Neural cell (in vitro differentiated cells): ENCODE data around the gene TOP1. TPM values are rescaled to one million over a fixed set of nuclear protein-coding genes. Genes with fewer than 3 reads are reported as not detected.

Experiments used
- H2AFZ ChIP-seq: fragments of 200-600, 300-800 bp; sonication (generic), shearing (Covaris generic); 2 replicates; pipeline ENCODE4 v1.6.0; 2014; ENCODE audit warnings: low read depth, mild to moderate bottlenecking, antibody characterized with exemption, low read length, moderate library complexity
- H3F3A ChIP-seq: fragments of 200-600 bp; shearing (Covaris generic); 2 replicates; pipeline ENCODE4 v1.6.1; 2016; ENCODE audit warnings: mild to moderate bottlenecking, moderate library complexity, mixed read lengths, antibody characterized with exemption, low read length; ENCODE audit not compliant: insufficient read depth, poor library complexity, severe bottlenecking
- H3K27ac ChIP-seq: fragments of 200-600, 300-800 bp; sonication (generic), shearing (Covaris generic); 2 replicates; pipeline ENCODE4 v1.5.1; 2014; ENCODE audit warnings: mild to moderate bottlenecking, low read length, moderate library complexity
- H3K27me3 ChIP-seq: fragments of 300-800, 200-600 bp; sonication (generic), shearing (Covaris generic); 2 replicates; pipeline ENCODE4 v1.6.0; 2014; ENCODE audit warnings: mild to moderate bottlenecking, low read depth, low read length, moderate library complexity; ENCODE audit not compliant: insufficient read depth
- H3K36me3 ChIP-seq: fragments of 300-800, 200-600 bp; sonication (generic), shearing (Covaris generic); 2 replicates; pipeline ENCODE4 v1.5.1; 2014; ENCODE audit warnings: mild to moderate bottlenecking, antibody characterized with exemption, low read length, moderate library complexity; ENCODE audit not compliant: insufficient read depth
- H3K4me2 ChIP-seq: fragments of 300-800, 200-600 bp; sonication (generic), shearing (Covaris generic); 2 replicates; pipeline ENCODE4 v1.6.0; 2014; ENCODE audit warnings: mild to moderate bottlenecking, low read length
- H3K4me3 ChIP-seq: fragments of 300-800, 200-600 bp; sonication (generic), shearing (Covaris generic); 2 replicates; pipeline ENCODE4 v1.5.1; 2014; ENCODE audit warnings: mild to moderate bottlenecking, low read length, moderate library complexity
- H3K79me2 ChIP-seq: fragments of 200-600 bp; shearing (Covaris generic); replicated peaks from 2 replicates; pipeline ENCODE4 v1.6.0; 2014; ENCODE audit warnings: mild to moderate bottlenecking, low read length, moderate library complexity; ENCODE audit not compliant: insufficient read depth
- H3K9ac ChIP-seq: fragments of 300-800, 200-600 bp; sonication (generic), shearing (Covaris generic); 2 replicates; pipeline ENCODE4 v1.6.1; 2016; ENCODE audit warnings: mild to moderate bottlenecking, low read length, mixed read lengths
- H3K9me2 ChIP-seq: fragments of 200-600 bp; shearing (Covaris generic); 2 replicates; pipeline ENCODE4 v1.6.1; 2016; ENCODE audit warnings: mild to moderate bottlenecking, low read length, mixed read lengths; ENCODE audit not compliant: insufficient read depth
- H3K9me3 ChIP-seq: fragments of 200-600, 300-800 bp; sonication (generic), shearing (Covaris generic); 2 replicates; pipeline ENCODE4 v1.6.1; 2016; ENCODE audit warnings: mild to moderate bottlenecking, mixed run types, low read length, moderate library complexity, mixed read lengths
- H4K20me1 ChIP-seq: fragments of 200-600 bp; shearing (Covaris generic); 2 replicates; pipeline ENCODE4 v1.6.1; 2016; ENCODE audit warnings: mild to moderate bottlenecking, mixed run types; ENCODE audit not compliant: insufficient read depth
- EP300 ChIP-seq: fragments of 450-650 bp; conservative IDR thresholded peaks from 2 replicates; pipeline ENCODE4 v1.6.1; 2014; ENCODE audit warnings: antibody characterized with exemption, mild to moderate bottlenecking, moderate library complexity; ENCODE audit not compliant: poor library complexity, severe bottlenecking
- EZH2 ChIP-seq: fragments of 200-600, 300-800 bp; shearing (Covaris generic), sonication (generic); IDR thresholded peaks from 2 replicates; pipeline ENCODE4 v1.6.1; 2014; ENCODE audit warnings: antibody characterized with exemption, low read length, borderline replicate concordance, mild to moderate bottlenecking; ENCODE audit not compliant: insufficient read depth, poor library complexity, severe bottlenecking
- MXI1 ChIP-seq: fragments of 450-650 bp; conservative IDR thresholded peaks from 2 replicates; pipeline ENCODE4 v1.6.1; 2014; ENCODE audit warnings: antibody characterized with exemption, mild to moderate bottlenecking; ENCODE audit not compliant: poor library complexity, severe bottlenecking
- POLR2AphosphoS5 ChIP-seq: IDR thresholded peaks from 2 replicates; pipeline ENCODE4 v1.6.1; 2012
- RAD21 ChIP-seq: fragments of 450-650 bp; conservative IDR thresholded peaks from 2 replicates; pipeline ENCODE4 v1.6.1; 2014; ENCODE audit warnings: antibody characterized with exemption, mild to moderate bottlenecking, moderate library complexity
- SMC3 ChIP-seq: fragments of 450-650 bp; conservative IDR thresholded peaks from 2 replicates; pipeline ENCODE4 v1.6.1; 2014; ENCODE audit warnings: antibody characterized with exemption, mild to moderate bottlenecking, moderate library complexity; ENCODE audit not compliant: poor library complexity
- TAF1 ChIP-seq: IDR thresholded peaks from 2 replicates; pipeline ENCODE4 v1.6.1; 2012; ENCODE audit warnings: low read depth
- polyA plus RNA-seq: library from polyadenylated mRNA; depleted of rRNA; stranded (reverse); fragments of >200 nt; gene quantifications from 2 replicates; pipeline ENCODE4 v1.2.3, GENCODE V29; 2014
- TF ChIP-seq, protein P1 (sequence below): fragments of 450-650 bp; IDR thresholded peaks from 2 replicates; pipeline ENCODE4 v1.5.1; 2014; ENCODE audit warnings: antibody characterized with exemption, mild to moderate bottlenecking, moderate library complexity; ENCODE audit not compliant: poor library complexity, severe bottlenecking
- TF ChIP-seq, protein P2 (sequence below): IDR thresholded peaks from 2 replicates; pipeline ENCODE4 v1.6.1; 2012; ENCODE audit warnings: borderline replicate concordance

Gene TOP1
- polyA plus RNA-seq, 1 donor from 2014 or later = 33.2 TPM

DNA sequence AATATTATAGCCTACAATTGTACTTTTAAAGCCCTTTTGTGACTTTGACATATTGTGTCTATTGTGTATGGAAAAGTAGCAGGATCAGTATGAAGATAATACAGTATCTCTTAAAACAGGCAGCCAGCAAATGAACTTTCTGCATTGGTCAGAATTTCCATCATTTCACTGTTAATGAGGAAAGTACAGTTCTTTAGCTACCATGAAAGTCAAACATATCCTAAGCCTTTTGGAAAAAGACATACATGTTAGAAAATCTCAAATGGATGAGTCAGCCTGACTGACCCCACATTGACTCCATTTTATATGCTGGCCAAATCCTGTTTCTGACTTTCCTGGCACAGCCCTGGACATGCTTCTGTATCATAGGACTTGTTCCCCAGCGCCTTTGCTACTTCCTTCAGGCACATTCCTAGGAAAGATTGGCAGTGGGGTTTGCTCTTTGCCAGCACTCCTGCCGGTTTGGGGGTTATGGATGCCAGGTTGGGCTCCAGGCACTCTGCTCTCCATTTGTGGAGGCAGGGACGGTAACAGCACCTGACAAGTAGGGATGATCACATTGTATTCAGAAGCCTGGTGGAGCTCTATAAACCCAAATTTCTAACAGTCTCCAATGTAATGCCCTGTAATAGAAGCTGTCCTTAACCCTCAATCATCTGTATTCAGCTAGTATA is 43.7 kb downstream of the TOP1 start:
- Histone ChIP-seq H3K27me3 (no peaks in the 10 kb centered on the region), H4K20me1 (peaks cover 8% of the 10 kb centered on the region), H3K4me3 (no peak overlapping the region), H3K9ac (no peak overlapping the region), H2AFZ (no peak overlapping the region), H3F3A (no peaks in the 10 kb centered on the region), H3K79me2 (peaks cover 58% of the 10 kb centered on the region), H3K36me3 (no peaks in the 10 kb centered on the region), H3K27ac (no peak overlapping the region), H3K9me3 (no peaks in the 10 kb centered on the region), H3K9me2 (no peaks in the 10 kb centered on the region), H3K4me2 (no peak overlapping the region)
- TF ChIP-seq TAF1 (no peak), EZH2 (no peak), SMC3 (no peak), POLR2AphosphoS5 (no peak), RAD21 (no peak), MXI1 (no peak), EP300 (no peak)
- TF ChIP-seq, protein P1, sequence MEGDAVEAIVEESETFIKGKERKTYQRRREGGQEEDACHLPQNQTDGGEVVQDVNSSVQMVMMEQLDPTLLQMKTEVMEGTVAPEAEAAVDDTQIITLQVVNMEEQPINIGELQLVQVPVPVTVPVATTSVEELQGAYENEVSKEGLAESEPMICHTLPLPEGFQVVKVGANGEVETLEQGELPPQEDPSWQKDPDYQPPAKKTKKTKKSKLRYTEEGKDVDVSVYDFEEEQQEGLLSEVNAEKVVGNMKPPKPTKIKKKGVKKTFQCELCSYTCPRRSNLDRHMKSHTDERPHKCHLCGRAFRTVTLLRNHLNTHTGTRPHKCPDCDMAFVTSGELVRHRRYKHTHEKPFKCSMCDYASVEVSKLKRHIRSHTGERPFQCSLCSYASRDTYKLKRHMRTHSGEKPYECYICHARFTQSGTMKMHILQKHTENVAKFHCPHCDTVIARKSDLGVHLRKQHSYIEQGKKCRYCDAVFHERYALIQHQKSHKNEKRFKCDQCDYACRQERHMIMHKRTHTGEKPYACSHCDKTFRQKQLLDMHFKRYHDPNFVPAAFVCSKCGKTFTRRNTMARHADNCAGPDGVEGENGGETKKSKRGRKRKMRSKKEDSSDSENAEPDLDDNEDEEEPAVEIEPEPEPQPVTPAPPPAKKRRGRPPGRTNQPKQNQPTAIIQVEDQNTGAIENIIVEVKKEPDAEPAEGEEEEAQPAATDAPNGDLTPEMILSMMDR = no peak
- TF ChIP-seq, protein P2, sequence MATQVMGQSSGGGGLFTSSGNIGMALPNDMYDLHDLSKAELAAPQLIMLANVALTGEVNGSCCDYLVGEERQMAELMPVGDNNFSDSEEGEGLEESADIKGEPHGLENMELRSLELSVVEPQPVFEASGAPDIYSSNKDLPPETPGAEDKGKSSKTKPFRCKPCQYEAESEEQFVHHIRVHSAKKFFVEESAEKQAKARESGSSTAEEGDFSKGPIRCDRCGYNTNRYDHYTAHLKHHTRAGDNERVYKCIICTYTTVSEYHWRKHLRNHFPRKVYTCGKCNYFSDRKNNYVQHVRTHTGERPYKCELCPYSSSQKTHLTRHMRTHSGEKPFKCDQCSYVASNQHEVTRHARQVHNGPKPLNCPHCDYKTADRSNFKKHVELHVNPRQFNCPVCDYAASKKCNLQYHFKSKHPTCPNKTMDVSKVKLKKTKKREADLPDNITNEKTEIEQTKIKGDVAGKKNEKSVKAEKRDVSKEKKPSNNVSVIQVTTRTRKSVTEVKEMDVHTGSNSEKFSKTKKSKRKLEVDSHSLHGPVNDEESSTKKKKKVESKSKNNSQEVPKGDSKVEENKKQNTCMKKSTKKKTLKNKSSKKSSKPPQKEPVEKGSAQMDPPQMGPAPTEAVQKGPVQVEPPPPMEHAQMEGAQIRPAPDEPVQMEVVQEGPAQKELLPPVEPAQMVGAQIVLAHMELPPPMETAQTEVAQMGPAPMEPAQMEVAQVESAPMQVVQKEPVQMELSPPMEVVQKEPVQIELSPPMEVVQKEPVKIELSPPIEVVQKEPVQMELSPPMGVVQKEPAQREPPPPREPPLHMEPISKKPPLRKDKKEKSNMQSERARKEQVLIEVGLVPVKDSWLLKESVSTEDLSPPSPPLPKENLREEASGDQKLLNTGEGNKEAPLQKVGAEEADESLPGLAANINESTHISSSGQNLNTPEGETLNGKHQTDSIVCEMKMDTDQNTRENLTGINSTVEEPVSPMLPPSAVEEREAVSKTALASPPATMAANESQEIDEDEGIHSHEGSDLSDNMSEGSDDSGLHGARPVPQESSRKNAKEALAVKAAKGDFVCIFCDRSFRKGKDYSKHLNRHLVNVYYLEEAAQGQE = no peak

DNA sequence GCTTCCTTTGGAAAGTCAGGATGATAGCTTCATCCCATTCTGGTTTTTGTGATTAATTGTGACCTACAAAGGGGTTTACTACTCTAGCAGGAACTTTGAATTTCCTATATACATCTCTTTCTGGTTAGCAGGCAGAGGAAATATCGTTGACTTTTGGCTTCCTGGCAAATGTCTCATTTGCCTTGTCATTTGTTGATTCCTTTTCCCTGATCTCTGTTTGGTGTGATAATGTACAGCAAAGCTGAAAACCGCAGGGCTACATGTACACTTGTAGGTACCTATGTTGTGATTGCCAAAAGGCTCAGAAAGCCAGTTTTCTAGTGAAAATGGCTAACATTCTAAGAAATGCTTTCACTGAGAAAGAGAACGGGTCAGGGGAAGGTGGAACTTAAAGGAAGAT is 44.3 kb downstream of the TOP1 start:
- Histone ChIP-seq H3K9ac (no peak overlapping the region), H3K36me3 (no peaks in the 10 kb centered on the region), H3K27ac (no peak overlapping the region), H2AFZ (no peak overlapping the region), H3K9me3 (no peaks in the 10 kb centered on the region), H3K4me3 (no peak overlapping the region), H3K79me2 (peaks cover 57% of the 10 kb centered on the region), H3K9me2 (no peaks in the 10 kb centered on the region), H4K20me1 (peaks cover 8% of the 10 kb centered on the region), H3K27me3 (no peaks in the 10 kb centered on the region), H3K4me2 (no peak overlapping the region), H3F3A (no peaks in the 10 kb centered on the region)
- TF ChIP-seq, protein P2 = no peak
- no peak for TF ChIP-seq MXI1
